ENCODE data around the gene DALRD3. TPM values are rescaled to one million over a fixed set of nuclear protein-coding genes. Genes with fewer than 3 reads are reported as not detected.

Gene DALRD3
- total RNA-seq, 1 donor from 2014 or later, result 35.4 TPM

DNA sequence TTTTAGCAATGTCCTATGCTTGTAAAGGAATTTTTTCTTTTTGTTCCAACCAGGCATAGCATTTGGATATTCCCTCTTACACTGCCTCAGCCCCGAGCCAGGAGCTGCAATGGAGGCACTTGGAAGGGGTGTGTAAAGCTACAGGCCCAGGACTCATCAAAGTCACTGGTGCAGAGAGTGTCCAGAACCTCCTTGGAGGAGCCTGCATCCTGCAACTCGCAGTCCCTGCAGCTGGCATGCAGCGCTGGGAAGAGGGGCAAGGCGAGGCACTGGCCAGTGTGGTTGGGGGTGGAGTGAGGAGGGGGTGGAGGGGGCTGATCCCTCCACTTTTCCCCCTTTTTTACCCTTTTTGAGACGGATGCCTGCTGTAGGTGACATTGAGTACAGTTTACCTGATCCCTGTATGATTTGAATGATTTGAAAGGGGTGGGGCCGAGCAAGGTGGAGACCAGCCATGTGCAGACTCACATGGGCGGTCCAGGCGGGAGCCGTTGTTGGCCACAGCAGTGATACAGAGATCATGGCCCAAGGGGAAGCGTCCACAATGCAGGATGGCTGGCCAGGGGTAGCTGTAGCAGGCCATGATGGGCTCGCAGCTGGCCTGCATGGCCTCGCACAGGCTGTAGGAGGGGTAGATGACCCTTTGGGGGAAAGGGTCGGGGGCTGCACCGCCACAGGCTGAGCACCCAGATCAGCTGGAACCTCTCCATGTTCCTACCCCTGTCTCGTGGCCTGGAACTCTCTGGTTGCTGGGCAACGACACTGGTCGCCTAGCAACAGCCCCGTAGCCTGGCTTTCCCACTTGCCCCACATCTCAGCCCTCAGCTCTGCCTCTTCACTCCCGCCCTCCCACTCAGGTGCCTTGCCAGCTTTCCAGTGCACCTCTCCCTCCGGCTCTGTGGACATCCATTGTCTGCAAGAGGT is 20.4 kb downstream of the DALRD3 start:
- no peaks in the 10 kb centered on the region for H3K4me1 ChIP-seq
- no peak overlapping the region for H3K4me3 ChIP-seq
- no peak for DNase-seq (ENCODE audit: extremely low spot score in 2 of 2)
- H3K27ac ChIP-seq, result no peak overlapping the region
- TF ChIP-seq POLR2AphosphoS5 (IDR thresholded peaks at IDR 0.05; ENCODE audit: insufficient read depth in 1 of 2, low read depth in 1 of 2), result no peak
- TF ChIP-seq, protein P1, sequence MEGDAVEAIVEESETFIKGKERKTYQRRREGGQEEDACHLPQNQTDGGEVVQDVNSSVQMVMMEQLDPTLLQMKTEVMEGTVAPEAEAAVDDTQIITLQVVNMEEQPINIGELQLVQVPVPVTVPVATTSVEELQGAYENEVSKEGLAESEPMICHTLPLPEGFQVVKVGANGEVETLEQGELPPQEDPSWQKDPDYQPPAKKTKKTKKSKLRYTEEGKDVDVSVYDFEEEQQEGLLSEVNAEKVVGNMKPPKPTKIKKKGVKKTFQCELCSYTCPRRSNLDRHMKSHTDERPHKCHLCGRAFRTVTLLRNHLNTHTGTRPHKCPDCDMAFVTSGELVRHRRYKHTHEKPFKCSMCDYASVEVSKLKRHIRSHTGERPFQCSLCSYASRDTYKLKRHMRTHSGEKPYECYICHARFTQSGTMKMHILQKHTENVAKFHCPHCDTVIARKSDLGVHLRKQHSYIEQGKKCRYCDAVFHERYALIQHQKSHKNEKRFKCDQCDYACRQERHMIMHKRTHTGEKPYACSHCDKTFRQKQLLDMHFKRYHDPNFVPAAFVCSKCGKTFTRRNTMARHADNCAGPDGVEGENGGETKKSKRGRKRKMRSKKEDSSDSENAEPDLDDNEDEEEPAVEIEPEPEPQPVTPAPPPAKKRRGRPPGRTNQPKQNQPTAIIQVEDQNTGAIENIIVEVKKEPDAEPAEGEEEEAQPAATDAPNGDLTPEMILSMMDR (IDR thresholded peaks at IDR 0.05), result no peak
- no peak for TF ChIP-seq POLR2A (IDR thresholded peaks at IDR 0.05)
- H3K27me3 ChIP-seq, result no peaks in the 10 kb centered on the region
- no peaks in the 10 kb centered on the region for H3K9me3 ChIP-seq
- H3K36me3 ChIP-seq, result peaks cover 0 to 9% of the 10 kb centered on the region in 2 donors
- intact Hi-C loops (cut with DNase I), result no loop called here

DNA sequence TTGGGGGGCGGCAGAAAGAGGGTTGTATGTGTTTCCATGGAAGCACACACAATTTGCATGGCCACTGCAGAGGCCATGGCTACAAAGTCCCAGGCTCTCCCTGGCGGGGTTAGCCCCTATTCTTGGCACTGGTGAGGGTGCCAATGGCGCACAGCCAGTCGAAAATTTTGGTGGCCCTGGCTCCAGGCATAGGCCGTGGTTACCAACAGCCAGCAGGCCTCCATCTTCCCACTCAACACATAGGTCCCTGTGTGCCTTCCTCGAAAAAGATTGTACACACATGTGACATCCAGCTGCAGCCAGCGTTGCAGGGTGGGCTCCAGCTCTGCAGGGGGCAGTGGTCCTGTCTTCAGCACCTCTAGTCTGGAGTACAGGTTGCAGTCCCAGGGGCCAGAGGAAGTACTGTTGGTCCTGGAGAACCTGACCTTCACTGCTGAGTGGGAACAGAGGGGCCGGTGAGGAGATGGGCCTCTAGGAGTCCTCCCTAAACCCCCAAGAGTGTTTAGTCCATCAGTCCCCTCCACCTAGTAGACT is 21.2 kb downstream of the DALRD3 start:
- no peak for DNase-seq (ENCODE audit: extremely low spot score in 2 of 2)
- H3K36me3 ChIP-seq, result peaks cover 0 to 9% of the 10 kb centered on the region in 2 donors
- intact Hi-C loops (cut with DNase I), result no loop called here
- H3K27ac ChIP-seq, result no peak overlapping the region
- H3K27me3 ChIP-seq, result no peaks in the 10 kb centered on the region
- no peaks in the 10 kb centered on the region for H3K9me3 ChIP-seq
- TF ChIP-seq, protein P1 (IDR thresholded peaks at IDR 0.05), result no peak
- TF ChIP-seq POLR2AphosphoS5 (IDR thresholded peaks at IDR 0.05; ENCODE audit: insufficient read depth in 1 of 2, low read depth in 1 of 2), result no peak
- peaks cover 3% of the 10 kb centered on the region for H3K4me1 ChIP-seq
- H3K4me3 ChIP-seq, result no peak overlapping the region

DNA sequence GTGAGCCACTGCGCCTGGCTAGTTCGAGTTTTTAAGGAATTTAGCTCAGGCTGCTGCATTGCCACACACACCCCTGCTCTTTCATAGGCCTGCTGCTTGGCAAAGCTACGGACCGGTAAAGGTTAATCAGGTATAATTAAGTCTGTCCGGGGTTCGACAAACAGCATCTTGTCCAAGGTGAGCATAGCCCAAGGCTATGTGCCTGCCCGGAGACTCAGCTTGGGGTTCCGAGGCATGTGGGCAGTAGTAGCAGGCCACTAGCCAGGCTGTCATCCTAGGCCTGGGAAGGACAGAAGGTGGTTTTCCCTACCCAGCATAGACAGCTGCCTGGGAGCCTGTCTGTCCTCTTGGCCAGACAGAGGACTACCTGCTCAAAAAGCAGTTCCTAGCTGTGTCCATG is 21.7 kb downstream of the DALRD3 start:
- intact Hi-C loops (cut with DNase I), result no loop called here
- TF ChIP-seq, protein P1 (IDR thresholded peaks at IDR 0.05), result no peak
- TF ChIP-seq POLR2AphosphoS5 (IDR thresholded peaks at IDR 0.05; ENCODE audit: insufficient read depth in 1 of 2, low read depth in 1 of 2) (no peak), POLR2A (IDR thresholded peaks at IDR 0.05) (no peak)
- peaks cover 0 to 9% of the 10 kb centered on the region in 2 donors for H3K36me3 ChIP-seq

DNA sequence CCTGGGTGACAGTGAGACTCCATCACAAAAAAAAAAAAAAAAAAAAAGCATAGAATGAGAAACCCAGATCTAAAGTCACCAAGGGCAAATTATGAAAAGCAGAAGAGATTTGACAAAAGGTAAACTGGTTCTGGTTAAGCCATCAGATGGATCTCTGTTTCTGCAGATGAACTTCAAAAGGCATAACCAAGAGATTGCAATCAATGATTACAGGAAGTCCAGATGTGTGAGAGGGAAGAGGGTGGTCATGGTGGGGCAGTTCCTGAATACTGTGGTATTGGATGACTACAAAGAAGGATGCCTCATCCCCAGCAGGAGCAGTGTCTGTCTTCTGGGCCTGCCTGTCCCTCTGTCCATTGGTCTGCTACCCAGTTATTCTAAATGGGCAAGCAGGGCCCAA is 24.5 kb downstream of the DALRD3 start:
- H3K4me3 ChIP-seq, result no peak overlapping the region
- peaks cover 0 to 9% of the 10 kb centered on the region in 2 donors for H3K36me3 ChIP-seq
- no peak overlapping the region for H3K27ac ChIP-seq
- TF ChIP-seq, protein P1 (IDR thresholded peaks at IDR 0.05), result no peak
- no peak for TF ChIP-seq POLR2A (IDR thresholded peaks at IDR 0.05)
- no peak for TF ChIP-seq POLR2AphosphoS5 (IDR thresholded peaks at IDR 0.05; ENCODE audit: insufficient read depth in 1 of 2, low read depth in 1 of 2)
- no peak for DNase-seq (ENCODE audit: extremely low spot score in 2 of 2)
- peaks cover 29% of the 10 kb centered on the region for H3K4me1 ChIP-seq
- no peaks in the 10 kb centered on the region for H3K27me3 ChIP-seq
- intact Hi-C loops (cut with DNase I), result no loop called here
- H3K9me3 ChIP-seq, result no peaks in the 10 kb centered on the region

More for the DNA sequence above, 21.7 kb downstream of the DALRD3 start:
- H3K27ac ChIP-seq, result no peak overlapping the region
- peaks cover 8% of the 10 kb centered on the region for H3K4me1 ChIP-seq
- H3K9me3 ChIP-seq, result no peaks in the 10 kb centered on the region
- H3K4me3 ChIP-seq, result no peak overlapping the region
- no peaks in the 10 kb centered on the region for H3K27me3 ChIP-seq
- DNase-seq (ENCODE audit: extremely low spot score in 2 of 2), result no peak

Measured in vagina (tissue), 2 donors.